Iris pigment epithelial cell (primary cell): ENCODE measurements around the gene ADAT2.
A peak's percentile ranks its signal among the peaks of the same experiment; 100 is the strongest.

ENCODE experiments used
- DNase-seq: peaks from one replicate; pipeline ENCODE4 v3.0.0-alpha.2; 2011; ENCODE audit warnings: low read depth

Gene ADAT2

GRCh38 chr6:143441680-143442545 lies 8.6 kb downstream of the ADAT2 start:
- peak; percentile 51 for DNase-seq

DNA sequence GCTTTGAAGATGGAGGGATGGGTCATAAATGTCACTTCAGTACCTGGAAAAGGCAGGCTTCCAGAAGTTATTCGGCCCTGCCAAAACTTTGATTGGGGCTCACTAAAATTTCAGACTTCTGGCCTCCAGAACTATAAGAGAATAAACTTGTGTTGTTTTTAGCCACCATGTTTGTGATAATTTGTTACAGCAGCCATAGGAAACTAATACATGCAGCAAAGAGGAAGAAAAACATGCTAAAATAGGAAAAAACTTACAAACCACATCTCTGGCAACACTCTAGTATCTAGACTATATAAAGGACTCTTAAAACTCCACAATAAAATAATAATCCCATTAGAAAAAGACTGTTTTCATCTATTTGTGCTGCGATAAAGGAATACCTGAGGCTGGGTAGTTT lies 9.5 kb downstream of the ADAT2 start:
- no peak for DNase-seq

GRCh38 chr6:143432588-143432987 lies 17.9 kb downstream of the ADAT2 start:
- DNase-seq, result no peak

GRCh38 chr6:143431226-143431625 lies 19.3 kb downstream of the ADAT2 start:
- no peak for DNase-seq

DNA sequence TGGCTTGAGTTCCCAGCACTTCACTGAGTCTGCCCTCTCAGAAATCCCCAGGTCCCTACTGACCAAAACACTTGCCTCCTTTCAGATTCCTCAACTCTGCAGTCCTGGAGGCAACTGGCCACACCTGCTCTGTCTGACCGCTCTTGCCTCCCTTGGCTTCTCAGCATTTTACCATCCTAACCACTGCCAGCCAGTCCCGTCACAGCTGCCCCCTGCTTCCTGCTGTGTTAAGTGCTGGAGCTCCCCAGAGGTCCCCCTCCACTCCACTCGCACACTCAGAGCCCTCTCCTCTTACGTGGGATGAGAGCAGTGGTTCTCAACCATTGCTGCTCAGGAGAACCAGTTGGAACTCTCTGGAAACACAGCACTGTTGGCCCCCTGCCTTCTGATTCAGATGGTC lies 20.5 kb downstream of the ADAT2 start:
- DNase-seq, result no peak

DNA sequence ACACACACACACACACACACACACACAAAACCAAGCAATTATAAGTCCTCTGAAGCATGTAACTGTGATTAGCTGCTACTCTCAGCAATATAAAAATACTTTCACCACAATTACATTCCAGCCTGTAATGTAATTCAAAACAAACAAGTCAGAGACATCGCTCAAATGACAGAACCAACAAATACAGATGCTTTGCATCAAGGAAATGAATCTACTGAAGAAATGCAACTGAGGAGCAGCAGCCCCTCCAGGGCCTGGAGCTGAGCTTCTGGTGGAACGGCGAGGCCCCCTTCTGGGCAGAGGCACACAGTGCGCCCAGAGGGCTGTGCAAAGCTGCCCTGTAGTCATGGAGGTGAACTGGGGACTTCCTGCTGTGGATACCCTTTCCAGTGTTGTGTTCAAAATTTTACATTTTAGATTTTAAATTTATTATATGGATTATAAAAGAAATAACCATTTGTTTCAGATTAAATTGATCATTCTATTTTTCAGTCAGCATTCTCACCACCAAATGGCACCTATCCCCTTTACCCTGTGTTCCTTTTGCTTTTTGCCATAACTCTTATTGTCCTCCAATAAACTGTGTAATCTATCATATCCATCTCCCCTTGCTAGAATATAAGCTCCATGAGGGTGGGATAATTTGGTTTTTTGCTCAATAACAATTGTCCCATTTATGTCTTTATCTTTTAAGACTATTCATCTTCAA lies 23.2 kb downstream of the ADAT2 start:
- peak; percentile 81 for DNase-seq

- no peak for DNase-seq
Measured at GRCh38 chr6:143426026-143426425, 24.5 kb downstream of the ADAT2 start.

GRCh38 chr6:143419526-143419925 lies 31.0 kb downstream of the ADAT2 start:
- DNase-seq, result no peak

- DNase-seq, result no peak
Measured at GRCh38 chr6:143414769-143415168, 35.7 kb downstream of the ADAT2 start.

DNA sequence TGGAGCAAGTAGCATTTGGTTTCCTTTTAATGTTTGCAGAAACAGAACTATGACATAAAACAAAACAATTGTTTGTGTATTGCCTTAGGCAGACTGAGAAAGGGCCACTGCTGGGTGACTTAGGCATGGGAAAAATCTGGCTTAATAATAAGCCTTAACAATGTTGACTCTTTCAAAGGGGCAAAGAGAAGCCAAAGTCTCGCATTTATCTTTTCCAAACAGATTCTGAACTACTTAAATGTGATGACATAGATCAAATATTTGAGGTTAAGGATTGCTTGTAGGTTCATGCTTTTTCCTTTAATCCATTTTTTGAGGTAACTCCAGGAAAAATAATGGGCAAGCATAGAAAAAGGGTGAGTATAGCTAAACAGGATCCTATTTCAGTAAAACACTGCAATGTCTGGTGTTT lies 39.6 kb downstream of the ADAT2 start:
- peak; percentile 66 for DNase-seq

DNA sequence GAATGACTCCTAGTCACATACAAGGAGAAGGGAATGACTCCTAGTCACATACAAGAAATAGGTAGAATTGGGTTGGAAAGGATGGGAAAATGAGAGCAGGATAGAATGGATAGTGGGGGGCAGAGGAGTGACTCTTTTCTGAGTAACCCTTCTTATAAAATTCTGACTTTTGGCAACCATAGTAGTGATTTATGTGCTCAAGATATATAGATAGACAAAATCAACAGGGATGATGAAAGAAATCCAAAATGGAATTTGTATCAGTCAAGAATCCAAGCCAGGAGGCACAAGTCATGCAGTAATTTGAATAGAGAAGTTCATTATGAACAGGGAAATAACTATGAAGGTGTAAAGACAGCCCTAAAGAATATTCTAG lies 41.7 kb downstream of the ADAT2 start:
- no peak for DNase-seq

- DNase-seq, result no peak
Measured at GRCh38 chr6:143408151-143408786, 42.2 kb downstream of the ADAT2 start.

- DNase-seq, result no peak
Measured at GRCh38 chr6:143406673-143407072, 43.8 kb downstream of the ADAT2 start.

GRCh38 chr6:143405373-143406154 lies 44.9 kb downstream of the ADAT2 start:
- peak; percentile 81 for DNase-seq

- no peak for DNase-seq
Measured at GRCh38 chr6:143402721-143403336, 47.7 kb downstream of the ADAT2 start.

DNA sequence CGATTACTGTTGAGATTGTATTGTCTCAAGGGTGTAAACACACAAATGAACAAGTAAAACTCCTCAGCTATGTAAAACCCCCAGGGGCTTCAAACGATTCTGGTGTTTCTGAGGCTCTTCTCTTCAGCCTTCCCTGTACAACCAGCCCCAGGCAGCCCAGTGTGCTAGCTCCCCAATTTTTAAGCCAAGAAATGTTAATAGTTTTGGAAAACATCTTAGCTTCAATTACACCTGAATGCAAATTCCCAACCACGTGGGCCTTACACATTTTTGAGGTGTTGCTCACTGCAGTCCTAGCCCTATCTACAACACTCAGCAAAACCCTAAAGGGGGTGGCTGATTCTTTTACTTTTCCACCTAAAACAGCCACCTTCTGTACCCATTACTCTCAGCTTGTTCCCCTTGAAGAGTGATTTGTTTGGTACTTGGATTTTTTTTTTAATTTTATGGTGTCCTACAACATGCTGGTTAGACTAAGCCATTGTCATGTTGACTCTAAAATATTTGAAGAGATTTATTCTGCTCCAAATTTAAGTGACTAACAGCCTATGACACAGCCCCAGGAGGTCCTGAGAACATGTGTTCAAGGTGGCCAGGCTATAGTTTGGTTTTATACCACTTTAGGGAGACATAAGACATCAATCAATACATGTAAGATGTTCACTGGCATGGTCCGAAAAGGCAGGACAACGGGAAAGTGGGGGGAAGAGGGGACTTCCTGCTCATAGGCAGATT lies 48.7 kb downstream of the ADAT2 start:
- no peak for DNase-seq

GRCh38 chr6:143401068-143401446 lies 49.4 kb downstream of the ADAT2 start:
- no peak for DNase-seq

DNA sequence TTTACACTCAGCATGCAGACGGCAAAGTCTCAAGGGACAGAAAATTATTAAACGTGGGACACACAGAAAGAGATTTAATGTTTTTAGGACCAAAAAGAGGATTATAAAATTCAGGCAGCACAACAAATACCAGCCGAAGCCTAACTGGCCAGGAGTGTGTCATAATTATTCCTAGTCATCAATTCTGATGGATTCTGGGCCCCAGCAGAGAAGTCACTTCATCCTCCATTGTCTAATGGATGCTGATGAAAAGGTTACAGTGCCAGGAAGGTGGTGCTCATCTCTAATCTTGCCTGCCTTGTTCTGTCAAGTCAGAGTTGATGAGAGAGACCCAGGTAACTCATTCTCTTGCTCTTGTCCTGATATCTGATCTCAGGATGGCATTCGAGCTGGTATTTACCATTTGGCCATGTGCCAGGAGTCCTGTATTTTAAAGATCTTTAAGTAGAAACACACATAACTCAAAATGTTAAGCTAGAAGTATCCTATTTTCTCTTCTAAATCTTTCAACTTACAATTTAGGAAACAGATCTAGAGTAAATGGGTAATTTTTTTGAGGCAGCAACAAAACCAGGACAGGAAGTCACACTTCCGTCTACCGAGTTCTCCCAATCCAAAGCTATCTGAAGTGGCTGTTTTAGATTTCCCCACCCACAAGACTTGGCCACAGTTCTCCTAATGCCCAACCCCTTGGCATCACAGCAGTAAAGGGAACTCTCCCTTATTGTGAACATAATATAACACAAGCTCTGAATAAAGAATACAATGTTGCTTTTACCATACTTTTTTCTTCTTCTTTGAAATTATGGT lies 50.0 kb downstream of the ADAT2 start:
- no peak for DNase-seq

- no peak for DNase-seq
Measured at GRCh38 chr6:143399775-143400174, 50.7 kb downstream of the ADAT2 start.

DNA sequence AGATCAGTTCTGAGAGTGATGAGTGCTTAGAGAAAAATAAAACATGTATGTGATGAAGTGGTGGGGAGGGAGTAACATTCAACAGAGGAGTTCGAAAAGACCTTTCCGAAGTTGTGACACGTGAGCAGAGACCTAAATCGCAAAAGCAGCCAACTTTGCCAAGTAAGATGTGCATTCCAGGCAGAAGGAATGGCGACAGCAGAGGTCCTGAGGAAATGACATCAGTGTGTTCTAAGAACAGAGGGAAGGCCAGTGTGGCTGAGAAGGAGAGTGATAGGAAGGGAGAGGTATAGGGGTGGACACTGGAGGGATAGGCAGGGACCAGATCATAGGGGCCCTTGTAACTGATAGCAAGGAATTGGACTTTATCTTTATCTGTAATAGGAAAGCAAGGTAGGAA lies 51.3 kb downstream of the ADAT2 start:
- DNase-seq, result no peak
